ENCODE results near the gene NDE1.

- TF ChIP-seq CTCF (conservative IDR thresholded peaks at IDR 0.05 in 1 of 2, IDR thresholded peaks at IDR 0.05 in 1 of 2; ENCODE audit: extremely low read depth in 1 of 2, insufficient read depth in 1 of 2, low read depth in 1 of 2, low read length in 2 of 2) (no peak), EZH2 (IDR thresholded peaks at IDR 0.05; ENCODE audit: borderline replicate concordance, low read length) (no peak)
Measured at GRCh38 chr16:15715221-15715620, 65.2 kb downstream of the NDE1 start.

Measured in mammary epithelial cell (primary cell).